ENCODE results near the gene AKAP11.
"Not testable (repeated sequence)": the region's sequence is repeated elsewhere in the genome, so short reads cannot be mapped to it uniquely, and the experiment has no call there.

Gene AKAP11, protein sequence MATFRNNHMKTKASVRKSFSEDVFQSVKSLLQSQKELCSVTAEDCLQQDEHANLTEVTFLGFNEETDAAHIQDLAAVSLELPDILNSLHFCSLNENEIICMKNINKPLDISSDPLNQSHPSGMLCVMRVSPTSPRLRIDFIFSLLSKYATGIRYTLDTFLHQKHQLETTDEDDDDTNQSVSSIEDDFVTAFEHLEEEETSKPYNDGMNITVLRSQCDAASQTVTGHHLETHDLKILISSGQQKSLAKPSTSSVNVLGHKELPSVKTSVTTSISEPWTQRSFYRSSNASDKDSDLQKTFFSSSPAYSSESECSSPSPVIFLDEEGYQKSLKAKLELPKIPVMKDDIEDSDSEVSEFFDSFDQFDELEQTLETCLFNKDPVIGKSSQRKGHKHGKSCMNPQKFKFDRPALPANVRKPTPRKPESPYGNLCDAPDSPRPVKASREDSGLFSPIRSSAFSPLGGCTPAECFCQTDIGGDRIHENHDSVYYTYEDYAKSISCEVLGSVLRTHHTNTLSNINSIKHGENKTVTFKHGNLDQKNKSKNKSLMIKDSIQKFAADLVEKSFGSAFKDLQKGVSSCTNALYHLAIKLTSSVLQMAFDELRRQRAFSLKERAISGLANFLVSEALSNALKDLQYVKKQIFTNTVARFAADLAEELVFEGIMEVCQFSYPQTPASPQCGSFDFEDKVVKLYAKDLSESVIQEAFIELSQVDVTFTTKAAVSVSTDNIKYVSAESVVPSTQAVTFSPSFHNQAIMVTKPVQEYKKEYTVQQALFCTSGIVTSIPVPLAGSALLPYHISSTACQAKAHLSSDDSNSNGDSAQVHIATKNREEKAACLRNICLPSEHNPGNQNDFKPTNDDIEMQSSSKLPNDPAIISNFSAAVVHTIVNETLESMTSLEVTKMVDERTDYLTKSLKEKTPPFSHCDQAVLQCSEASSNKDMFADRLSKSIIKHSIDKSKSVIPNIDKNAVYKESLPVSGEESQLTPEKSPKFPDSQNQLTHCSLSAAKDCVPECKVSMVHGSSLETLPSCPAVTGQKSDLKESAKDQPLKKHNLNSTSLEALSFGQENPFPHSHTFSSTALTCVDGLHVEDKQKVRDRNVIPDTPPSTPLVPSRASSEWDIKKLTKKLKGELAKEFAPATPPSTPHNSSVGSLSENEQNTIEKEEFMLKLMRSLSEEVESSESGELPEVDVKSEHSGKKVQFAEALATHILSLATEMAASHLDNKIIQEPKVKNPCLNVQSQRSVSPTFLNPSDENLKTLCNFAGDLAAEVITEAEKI (N-terminal part only)

DNA sequence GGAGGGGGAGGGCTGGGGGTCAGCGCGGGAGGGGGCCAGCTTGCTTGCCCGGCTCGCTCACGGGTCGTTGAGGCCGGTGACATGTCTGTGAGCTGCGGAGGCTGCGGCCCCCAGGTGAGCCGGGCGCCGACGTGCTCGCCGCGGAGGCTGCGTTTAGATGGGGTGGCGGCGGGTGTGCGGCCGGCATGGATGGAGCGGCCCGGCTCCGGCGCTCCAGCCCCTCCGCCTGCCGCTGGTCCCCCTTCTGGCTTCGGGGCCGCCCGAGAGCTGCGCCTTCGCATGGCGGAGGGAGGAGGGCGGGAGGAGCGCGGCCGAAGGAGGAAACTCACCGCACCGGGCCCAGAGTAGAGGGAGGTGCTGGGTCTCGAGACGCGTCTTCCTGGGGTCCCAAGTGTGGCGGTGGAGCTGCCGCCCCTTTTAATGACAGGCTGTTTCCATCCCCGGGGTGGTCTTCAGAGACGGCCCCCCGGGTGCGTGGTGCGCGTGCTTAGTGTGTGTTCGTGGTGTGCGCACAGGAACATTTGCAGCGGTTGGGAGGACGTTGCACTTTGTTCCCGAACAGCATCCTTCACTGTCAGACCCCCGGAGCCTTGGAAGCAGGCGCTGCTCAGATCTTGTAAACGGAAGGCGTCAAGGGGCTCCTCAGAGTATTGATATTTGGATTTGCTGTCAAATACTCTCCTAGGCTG is at the start of gene AKAP11:
Gene AKAP11, plus strand, starts transcription at position 38 of the 689 bp plus-strand sequence. CDS start 14,197 bp downstream, outside the sequence.
- FAIRE-seq (no peak), DNase-seq (ENCODE audit: insufficient read length, low spot score) (peak; percentile 15)
- TF ChIP-seq, protein P1, sequence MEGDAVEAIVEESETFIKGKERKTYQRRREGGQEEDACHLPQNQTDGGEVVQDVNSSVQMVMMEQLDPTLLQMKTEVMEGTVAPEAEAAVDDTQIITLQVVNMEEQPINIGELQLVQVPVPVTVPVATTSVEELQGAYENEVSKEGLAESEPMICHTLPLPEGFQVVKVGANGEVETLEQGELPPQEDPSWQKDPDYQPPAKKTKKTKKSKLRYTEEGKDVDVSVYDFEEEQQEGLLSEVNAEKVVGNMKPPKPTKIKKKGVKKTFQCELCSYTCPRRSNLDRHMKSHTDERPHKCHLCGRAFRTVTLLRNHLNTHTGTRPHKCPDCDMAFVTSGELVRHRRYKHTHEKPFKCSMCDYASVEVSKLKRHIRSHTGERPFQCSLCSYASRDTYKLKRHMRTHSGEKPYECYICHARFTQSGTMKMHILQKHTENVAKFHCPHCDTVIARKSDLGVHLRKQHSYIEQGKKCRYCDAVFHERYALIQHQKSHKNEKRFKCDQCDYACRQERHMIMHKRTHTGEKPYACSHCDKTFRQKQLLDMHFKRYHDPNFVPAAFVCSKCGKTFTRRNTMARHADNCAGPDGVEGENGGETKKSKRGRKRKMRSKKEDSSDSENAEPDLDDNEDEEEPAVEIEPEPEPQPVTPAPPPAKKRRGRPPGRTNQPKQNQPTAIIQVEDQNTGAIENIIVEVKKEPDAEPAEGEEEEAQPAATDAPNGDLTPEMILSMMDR (IDR thresholded peaks at IDR 0.05; ENCODE audit: insufficient read depth, missing control alignments), result no peak

DNA sequence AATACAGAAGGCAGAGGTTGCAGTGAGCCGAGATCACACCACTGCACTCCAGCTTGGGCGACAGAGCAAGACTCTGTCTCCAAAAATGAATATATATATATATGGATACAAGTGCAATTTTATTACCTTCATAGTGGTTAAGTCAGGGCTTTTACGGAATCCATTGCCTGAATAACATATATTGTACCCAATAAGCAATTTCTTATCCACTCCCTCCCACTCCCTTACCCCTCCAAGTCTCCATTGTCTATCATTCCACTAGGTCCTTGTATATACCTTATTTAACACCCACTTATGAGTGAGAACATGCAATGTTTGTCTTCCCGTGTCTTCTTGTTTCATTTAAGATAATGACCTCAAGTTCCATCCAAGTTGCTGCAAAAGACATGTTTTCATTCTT is 48.3 kb upstream of the AKAP11 start:
- DNase-seq (ENCODE audit: insufficient read length, low spot score) (no peak), FAIRE-seq (no peak)
- TF ChIP-seq, protein P1 (IDR thresholded peaks at IDR 0.05; ENCODE audit: insufficient read depth, missing control alignments), result no peak

DNA sequence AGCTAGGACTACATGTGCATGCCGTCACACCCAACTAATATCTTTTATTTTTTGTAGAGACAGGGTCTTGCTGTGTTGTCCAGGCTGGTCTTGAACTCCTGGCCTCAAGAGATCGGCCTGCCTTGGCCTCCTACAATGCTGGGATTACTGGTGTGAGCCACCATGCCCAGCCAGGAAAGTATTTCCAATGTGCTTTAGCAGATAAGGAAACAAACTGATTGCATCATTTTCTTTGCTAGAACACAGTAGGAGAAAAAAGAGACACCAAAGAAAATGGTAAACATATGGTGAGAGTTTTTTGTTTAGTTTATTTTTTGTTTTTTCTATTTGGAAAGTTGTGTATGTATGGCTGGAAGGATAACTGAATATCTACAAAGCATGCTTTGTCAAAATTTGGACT is 46.9 kb upstream of the AKAP11 start:
- DNase-seq (ENCODE audit: insufficient read length, low spot score) (no peak), FAIRE-seq (no peak)
- TF ChIP-seq, protein P1 (IDR thresholded peaks at IDR 0.05; ENCODE audit: insufficient read depth, missing control alignments), result no peak

DNA sequence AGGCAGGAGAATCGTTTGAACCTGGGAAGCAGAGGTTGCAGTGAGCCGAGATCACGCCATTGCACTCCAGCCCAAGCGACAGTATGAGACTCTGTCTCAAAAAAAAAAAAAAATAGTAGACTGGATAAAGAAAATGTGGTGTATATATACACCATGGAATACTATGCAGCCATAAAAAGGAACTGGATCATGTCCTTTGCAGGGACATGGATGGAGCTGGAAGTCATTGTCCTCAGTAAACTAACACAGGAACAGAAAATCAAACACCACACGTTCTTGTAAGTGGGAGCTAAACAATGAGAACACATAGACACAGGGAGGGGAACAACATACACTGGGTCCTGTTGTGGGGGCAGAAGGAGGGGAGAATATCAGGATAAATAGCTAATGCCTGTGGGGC is 45.2 kb upstream of the AKAP11 start:
- not testable (repeated sequence) for DNase-seq (ENCODE audit: insufficient read length, low spot score); FAIRE-seq

DNA sequence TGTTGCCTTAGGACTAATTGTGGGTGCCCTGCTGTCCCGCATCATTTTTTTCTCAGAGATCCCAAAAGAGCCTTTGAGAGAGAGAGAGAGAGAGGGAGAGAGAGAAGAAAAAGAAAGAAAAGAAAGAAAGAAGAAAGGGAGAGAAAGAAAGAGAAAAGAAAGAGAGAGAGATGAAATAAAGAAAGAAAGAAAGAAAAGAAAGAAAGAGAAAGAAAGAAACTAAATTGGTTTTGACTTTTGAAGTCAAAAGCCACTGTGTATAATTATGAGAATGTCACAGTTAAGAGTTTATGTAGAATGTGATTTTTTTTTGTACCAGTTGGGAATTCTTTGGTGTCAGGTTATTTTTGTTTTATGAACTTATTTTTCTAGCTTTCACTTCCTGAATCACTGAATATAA is 43.4 kb upstream of the AKAP11 start:
- FAIRE-seq (no peak), DNase-seq (ENCODE audit: insufficient read length, low spot score) (no peak)
- TF ChIP-seq, protein P1 (IDR thresholded peaks at IDR 0.05; ENCODE audit: insufficient read depth, missing control alignments), result no peak

DNA sequence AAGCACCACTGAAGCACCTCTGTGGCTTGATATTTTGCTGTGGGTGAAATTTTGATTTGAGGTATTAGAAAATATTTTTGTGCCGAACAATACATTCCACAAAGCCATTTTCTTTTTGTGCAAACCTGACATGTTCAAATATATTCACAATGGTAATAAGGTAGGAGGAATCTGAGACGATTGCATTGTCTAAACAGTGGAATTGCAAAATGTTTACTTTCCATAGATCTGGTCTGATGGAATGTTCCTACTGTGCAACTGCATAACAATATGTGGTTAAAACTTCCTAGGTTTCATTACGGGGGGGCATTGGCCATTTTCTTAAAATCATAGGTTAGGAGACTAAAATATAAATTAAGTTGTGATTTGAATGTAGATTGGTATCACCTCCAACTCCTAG is 42.7 kb upstream of the AKAP11 start:
- TF ChIP-seq, protein P1 (IDR thresholded peaks at IDR 0.05; ENCODE audit: insufficient read depth, missing control alignments), result no peak
- FAIRE-seq, result no peak

More for the DNA sequence above, 42.7 kb upstream of the AKAP11 start:
- DNase-seq (ENCODE audit: insufficient read length, low spot score), result no peak

Data from D721Med (cell line).